Central memory CD8-positive, alpha-beta T cell (primary cell): Measurements from ENCODE around the gene MYADML2.
A peak's percentile ranks its signal among the peaks of the same experiment; 100 is the strongest.

ENCODE experiments used
- ATAC-seq: fragments of 150-1000 bp; cut with Tn5 transposase; replicated peaks from 2 replicates; pipeline ENCODE4 v1.10.0; 2022; ENCODE audit warnings: mild to moderate bottlenecking, moderate FRiP score, moderate number of reproducible peaks; ENCODE audit not compliant: poor library complexity, severe bottlenecking; ENCODE audit errors: extremely low read depth
- DNase-seq, 2 donors: peaks; one replicate each; pipeline ENCODE4 v3.0.0; 2021; ENCODE audit warnings: low spot score in 2 of 2
- H3K27ac Mint-ChIP-seq: one replicate; pipeline ENCODE4 v1.8.0; 2022; ENCODE audit warnings: low read depth, mild to moderate bottlenecking, moderate library complexity, mixed read lengths
- H3K27me3 Mint-ChIP-seq: one replicate; pipeline ENCODE4 v1.8.0; 2022; ENCODE audit warnings: mixed read lengths
- H3K36me3 Mint-ChIP-seq: one replicate; pipeline ENCODE4 v1.8.0; 2022; ENCODE audit warnings: mild to moderate bottlenecking, moderate library complexity, mixed read lengths; ENCODE audit not compliant: insufficient read depth
- H3K4me1 Mint-ChIP-seq: one replicate; pipeline ENCODE4 v1.8.0; 2022; ENCODE audit warnings: mixed read lengths
- H3K4me3 Mint-ChIP-seq: one replicate; pipeline ENCODE4 v1.8.0; 2022; ENCODE audit warnings: mild to moderate bottlenecking, moderate library complexity, mixed read lengths
- H3K9me3 Mint-ChIP-seq: one replicate; pipeline ENCODE4 v1.8.0; 2022; ENCODE audit warnings: mixed read lengths

MYADML2 gene, protein sequence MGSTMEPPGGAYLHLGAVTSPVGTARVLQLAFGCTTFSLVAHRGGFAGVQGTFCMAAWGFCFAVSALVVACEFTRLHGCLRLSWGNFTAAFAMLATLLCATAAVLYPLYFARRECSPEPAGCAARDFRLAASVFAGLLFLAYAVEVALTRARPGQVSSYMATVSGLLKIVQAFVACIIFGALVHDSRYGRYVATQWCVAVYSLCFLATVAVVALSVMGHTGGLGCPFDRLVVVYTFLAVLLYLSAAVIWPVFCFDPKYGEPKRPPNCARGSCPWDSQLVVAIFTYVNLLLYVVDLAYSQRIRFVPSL

DNA sequence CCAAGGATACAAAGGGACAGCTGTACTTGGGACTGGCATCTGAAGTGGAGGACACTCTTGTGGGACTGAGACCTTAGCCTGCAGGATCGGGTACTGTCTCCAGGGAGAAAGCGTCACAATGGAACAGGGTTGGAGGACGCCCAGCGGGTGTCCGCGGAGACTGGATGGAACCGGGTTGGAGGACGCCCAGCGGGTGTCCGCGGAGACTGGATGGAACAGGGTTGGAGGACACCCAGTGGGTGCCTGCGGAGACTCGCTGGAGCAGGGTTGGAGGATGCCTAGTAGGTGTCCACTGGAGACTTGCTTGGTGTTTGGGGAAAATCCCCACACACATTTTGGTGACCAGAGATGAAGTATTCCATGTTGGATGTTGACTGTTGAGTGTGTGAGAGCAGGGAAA is at the start of gene MYADML2:
Gene MYADML2, minus strand, starts transcription at position 45 of the 400 bp plus-strand sequence. CDS start 5,492 bp downstream, outside the sequence.
- no peak within 1 kb of the TSS for H3K4me3 Mint-ChIP-seq
- H3K27ac Mint-ChIP-seq = no peak within 1 kb of the TSS
- H3K27me3 Mint-ChIP-seq = peaks cover 15% of the 10 kb centered on the region
- peaks cover 1% of the 10 kb centered on the region for H3K36me3 Mint-ChIP-seq
- ATAC-seq (no peak), DNase-seq (no peak)
- no peaks in the 10 kb centered on the region for H3K4me1 Mint-ChIP-seq
- no peaks in the 10 kb centered on the region for H3K9me3 Mint-ChIP-seq

DNA sequence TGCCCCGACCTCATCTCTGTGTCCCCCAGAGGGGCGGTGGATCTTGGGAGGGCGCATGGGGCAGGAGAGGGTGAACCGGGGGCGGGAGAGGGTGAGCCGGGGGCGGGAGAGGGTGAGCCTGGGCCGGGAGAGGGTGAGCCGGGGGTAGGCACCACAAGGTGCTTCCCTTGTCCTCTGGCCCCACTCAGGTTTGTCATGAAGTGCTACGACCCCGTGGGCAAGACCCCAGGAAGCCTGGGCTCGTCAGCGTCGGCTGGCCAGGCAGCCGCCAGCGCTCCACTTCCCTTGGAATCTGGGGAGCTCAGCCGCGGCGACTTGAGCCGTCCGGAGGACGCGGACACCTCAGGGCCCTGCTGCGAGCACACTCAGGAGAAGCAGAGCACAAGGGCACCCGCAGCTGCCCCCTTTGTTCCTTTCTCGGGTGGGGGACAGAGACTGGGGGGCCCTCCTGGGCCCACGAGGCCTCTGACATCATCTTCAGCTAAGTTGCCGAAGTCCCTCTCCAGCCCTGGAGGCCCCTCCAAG is 49.3 kb upstream of the MYADML2 start:
- no peak overlapping the region for H3K27ac Mint-ChIP-seq
- DNase-seq (no peak), ATAC-seq (no peak)
- H3K27me3 Mint-ChIP-seq = no peaks in the 10 kb centered on the region
- H3K4me1 Mint-ChIP-seq = no peaks in the 10 kb centered on the region
- H3K4me3 Mint-ChIP-seq = no peak overlapping the region
- H3K36me3 Mint-ChIP-seq = peaks cover 6% of the 10 kb centered on the region
- H3K9me3 Mint-ChIP-seq = no peaks in the 10 kb centered on the region

DNA sequence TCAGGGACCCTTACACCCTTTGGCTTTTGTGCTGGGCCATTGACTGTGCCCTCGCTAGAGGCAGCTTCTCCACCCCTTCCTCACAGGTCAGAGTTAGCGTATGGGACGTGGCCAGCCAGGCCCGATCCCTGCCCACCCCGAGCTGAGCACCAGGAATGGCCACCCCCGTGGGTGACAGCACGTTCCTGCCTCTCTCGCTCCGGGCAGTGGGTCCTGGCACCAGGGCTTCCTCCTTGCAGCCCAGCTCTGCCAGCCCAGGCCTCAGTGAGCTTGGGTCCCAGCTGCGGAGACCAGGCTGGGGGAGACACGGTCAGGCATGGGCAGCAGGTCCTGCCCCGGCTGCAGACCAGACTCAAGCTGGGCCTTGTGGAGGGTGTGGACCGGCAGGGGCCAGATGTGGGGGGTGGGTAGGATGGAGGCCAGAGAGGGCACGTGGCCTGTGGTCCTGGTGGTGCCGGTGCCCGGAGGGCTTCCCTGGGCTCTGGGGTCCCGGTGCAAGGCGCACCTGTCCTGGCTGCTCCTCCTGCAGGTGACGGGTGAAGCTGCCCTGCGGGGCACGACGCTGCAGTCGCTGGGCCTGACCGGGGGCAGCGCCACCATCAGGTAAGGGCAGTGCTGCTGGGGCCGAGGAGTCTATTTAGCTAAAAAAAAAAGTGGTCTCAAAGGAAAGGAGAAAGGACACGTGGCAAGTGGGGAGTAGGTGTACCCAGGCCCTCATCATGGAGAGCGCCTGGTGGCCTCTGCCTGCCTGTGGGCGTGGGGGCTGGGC is 48.6 kb upstream of the MYADML2 start:
- H3K4me1 Mint-ChIP-seq = peaks cover 3% of the 10 kb centered on the region
- no peak overlapping the region for H3K4me3 Mint-ChIP-seq
- no peaks in the 10 kb centered on the region for H3K27me3 Mint-ChIP-seq
- DNase-seq (no peak), ATAC-seq (no peak)
- H3K36me3 Mint-ChIP-seq = peaks cover 6% of the 10 kb centered on the region
- no peaks in the 10 kb centered on the region for H3K9me3 Mint-ChIP-seq
- H3K27ac Mint-ChIP-seq = no peak overlapping the region

DNA sequence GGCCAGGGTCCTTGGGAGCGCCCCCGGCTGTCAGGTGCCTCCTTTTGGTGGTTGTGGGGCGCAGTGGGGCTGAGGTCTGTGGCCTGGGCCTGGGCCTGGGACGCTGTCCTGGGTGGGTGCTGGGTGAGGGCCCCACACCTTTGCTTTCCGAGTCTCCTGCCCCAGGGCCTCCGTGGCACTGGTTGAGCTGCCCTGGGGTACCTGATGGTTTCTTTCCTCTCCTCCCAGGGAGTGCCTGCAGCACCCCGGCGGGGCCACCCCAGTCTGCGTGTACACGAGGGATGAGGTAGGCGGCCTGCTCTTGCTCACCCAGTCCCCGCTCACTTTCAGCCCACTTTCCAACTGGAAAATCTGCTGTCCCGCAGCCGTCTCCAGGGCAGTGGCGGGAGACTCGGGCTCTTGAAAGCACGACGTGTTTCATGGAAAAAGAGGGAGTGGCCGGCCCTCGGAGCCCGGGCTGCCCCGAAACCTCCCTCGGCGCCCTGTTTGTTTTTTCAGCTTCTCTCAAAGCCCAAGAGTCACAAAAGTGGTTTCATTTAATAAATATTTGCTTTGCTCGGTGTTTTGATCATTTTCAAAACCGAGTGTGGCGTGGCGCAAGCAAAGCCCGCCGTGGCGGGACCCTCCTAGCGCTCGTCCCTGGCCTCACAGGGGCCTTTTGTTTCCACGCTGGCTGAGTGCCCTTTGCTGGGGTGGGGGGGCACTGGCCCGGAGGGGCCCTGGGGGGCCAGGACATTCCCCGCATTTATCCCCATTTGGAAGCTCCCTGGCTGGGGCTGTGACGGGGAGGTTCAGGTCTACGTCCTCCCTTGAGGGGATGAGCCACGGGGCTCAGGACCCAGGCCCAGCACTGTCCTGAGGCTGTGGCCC is 47.8 kb upstream of the MYADML2 start:
- no peak overlapping the region for H3K4me3 Mint-ChIP-seq
- H3K27me3 Mint-ChIP-seq = no peaks in the 10 kb centered on the region
- peaks cover 8% of the 10 kb centered on the region for H3K36me3 Mint-ChIP-seq
- H3K4me1 Mint-ChIP-seq = peaks cover 6% of the 10 kb centered on the region
- no peak overlapping the region for H3K27ac Mint-ChIP-seq
- no peaks in the 10 kb centered on the region for H3K9me3 Mint-ChIP-seq
- ATAC-seq (no peak), DNase-seq (no peak)

DNA sequence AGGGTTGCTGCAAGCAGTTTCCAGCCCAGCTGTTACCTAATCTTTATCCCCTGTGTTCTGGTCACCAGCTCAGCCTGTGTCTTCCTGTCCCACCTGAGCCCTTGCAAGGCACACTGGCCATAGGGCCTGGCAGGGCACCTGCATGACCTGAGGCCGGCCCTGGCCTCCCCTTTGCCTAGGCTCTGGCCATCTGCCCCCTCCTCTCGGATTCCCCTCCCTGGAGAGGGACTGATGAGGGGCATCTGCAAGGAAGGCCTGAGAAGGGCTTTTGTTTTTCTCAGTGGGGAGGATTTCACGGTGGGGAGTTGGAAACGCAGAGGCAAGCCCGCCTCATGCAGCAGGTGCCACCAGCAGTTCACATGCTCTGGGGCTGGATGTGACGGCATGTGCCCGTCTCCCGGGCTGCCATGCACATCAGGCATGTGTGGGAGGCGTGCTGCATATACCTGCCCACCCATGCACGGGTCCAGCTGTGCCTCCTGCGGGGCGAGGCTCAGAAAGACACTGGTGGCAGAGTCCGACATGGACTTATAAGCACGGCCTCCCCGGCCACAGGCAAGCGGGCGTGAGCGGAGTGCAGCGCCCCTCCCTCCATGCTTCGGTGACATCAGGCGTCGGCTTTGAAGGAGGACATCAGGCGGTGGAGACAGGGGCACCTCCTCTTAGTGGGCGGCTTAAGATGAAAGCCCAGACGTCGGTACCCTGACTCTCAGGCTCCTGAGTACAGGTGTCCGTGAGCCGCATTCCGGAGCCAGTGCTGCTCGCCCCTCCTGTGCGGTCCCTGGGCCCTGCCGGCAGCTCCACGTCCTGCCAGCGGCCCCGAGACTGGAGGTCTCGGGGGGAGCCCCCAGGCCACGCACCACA is 46.9 kb upstream of the MYADML2 start:
- no peak overlapping the region for H3K4me3 Mint-ChIP-seq
- no peak for ATAC-seq
- H3K27me3 Mint-ChIP-seq = no peaks in the 10 kb centered on the region
- H3K4me1 Mint-ChIP-seq = peaks cover 6% of the 10 kb centered on the region
- H3K9me3 Mint-ChIP-seq = no peaks in the 10 kb centered on the region
- H3K36me3 Mint-ChIP-seq = peaks cover 9% of the 10 kb centered on the region
- no peak overlapping the region for H3K27ac Mint-ChIP-seq
- DNase-seq = no peak

DNA sequence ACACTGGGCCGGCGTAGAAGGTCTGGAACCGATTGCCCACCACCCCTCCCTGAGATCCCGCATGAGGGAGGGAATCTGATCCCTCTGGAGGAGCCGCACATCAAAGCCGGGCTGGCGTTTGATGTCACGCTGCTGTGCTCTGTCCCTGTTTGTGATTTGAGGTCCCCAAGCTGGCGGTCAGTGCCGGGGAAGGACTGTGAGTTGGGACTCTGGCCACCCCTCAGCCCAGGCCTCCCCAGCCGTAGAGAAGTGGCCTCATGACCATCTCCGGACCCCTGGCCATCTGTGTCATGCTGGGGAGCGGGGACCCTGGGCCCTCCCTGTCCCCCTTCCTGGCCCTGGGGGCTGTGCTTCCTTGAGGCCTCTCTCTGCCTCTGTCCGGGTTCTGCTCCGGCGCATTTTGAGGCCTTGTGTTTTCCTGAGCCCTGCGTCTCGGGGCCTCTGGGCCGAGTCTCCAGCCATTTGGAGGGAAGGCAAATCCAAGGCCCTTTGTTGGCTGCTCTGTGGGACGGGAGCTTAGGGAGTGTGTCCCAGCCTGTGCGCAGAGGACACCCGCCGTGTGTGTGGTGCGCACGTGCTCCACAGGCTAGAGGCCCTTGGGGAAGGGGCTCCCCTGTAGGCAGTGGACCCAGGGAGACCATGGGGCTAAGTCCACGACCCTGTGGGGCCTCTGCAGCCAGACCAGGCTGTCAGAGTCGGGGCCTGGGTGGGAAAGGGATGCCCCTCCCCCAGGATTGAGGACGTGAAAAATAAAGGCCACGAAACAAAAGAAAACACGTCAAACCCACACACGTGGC is 45.5 kb upstream of the MYADML2 start:
- H3K4me1 Mint-ChIP-seq = peaks cover 6% of the 10 kb centered on the region
- no peaks in the 10 kb centered on the region for H3K9me3 Mint-ChIP-seq
- no peak overlapping the region for H3K4me3 Mint-ChIP-seq
- H3K36me3 Mint-ChIP-seq = peaks cover 9% of the 10 kb centered on the region
- no peaks in the 10 kb centered on the region for H3K27me3 Mint-ChIP-seq
- no peak overlapping the region for H3K27ac Mint-ChIP-seq
- ATAC-seq (no peak), DNase-seq (no peak)

DNA sequence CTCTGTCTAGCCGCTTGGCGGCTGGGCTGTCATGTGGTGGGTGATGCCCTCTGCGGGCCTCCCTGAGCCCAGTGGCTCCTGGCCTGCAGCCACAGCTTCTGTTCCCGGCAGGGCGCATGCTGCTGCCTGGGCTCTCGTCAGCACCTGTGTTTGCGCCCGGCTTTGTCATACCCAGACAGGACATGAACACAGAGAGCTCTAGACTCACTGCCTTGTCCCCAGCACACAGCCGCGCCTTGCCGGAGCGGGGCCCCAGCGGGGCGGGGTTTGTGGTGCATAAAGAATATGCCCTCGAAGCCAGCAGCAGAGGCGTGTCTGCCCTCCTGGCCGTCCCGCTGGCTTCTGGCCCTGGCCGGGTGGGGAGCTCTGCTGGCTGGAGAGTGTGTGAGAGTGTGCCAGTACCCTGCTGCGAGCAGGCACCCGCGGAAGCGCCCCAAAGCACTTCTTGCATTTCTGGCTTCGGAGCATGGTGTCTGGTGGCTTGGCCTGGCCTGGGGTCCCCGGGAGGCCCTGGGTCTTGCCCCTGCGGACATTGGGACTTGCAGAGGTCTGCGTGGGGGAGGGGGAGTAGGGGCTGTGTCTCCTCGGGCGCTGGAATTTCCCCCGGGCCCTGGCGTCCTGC is 44.8 kb upstream of the MYADML2 start:
- Mint-ChIP-seq H3K9me3 (no peaks in the 10 kb centered on the region), H3K36me3 (peaks cover 9% of the 10 kb centered on the region), H3K27ac (no peak overlapping the region), H3K27me3 (no peaks in the 10 kb centered on the region), H3K4me3 (no peak overlapping the region), H3K4me1 (peaks cover 8% of the 10 kb centered on the region)
- DNase-seq (no peak), ATAC-seq (no peak)

DNA sequence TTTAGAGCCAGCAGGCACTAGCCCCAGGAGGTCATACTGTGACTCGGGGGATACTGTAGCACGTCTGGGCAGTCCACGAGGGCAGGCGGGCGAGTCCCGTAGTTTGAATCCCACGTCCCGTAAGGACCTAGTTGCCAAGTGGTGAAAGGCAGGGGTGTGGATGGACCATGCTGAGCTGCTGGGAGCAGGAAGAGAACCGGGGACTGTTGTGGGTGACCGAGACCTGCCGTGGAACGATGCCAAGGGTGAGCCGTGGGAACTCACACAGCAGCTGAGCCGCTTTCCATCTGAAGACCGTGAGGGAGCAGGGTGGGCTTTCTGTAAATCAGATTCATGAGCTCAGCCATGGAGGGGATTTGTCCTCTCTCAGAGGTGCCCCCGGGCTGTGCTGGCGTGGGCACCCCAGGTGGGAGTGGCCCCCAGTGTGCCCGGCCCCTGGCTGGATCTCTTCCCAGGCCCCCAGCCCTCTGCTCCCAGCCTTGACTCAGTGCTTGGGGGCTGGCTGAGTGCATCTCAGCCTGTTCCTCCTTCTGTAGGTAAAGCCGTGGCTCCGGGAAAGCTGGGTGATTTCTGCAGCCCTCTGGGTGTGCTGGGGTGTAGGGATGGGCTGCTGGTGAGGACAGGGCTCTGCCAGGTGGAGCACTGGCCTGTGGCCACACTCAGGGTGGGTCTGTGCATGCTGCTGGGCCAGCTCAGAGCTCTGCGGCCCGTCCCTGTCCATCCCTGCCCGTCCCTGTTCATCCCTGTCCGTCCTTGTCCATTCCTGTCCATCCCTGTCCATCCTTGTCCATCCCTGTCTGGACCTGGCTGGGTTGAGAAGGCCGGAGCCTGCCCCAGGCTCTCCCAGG is 44.0 kb upstream of the MYADML2 start:
- Mint-ChIP-seq H3K4me1 (peaks cover 13% of the 10 kb centered on the region), H3K27ac (no peak overlapping the region), H3K9me3 (no peaks in the 10 kb centered on the region), H3K27me3 (no peaks in the 10 kb centered on the region), H3K4me3 (no peak overlapping the region), H3K36me3 (peaks cover 9% of the 10 kb centered on the region)
- ATAC-seq = no peak
- DNase-seq = no peak

DNA sequence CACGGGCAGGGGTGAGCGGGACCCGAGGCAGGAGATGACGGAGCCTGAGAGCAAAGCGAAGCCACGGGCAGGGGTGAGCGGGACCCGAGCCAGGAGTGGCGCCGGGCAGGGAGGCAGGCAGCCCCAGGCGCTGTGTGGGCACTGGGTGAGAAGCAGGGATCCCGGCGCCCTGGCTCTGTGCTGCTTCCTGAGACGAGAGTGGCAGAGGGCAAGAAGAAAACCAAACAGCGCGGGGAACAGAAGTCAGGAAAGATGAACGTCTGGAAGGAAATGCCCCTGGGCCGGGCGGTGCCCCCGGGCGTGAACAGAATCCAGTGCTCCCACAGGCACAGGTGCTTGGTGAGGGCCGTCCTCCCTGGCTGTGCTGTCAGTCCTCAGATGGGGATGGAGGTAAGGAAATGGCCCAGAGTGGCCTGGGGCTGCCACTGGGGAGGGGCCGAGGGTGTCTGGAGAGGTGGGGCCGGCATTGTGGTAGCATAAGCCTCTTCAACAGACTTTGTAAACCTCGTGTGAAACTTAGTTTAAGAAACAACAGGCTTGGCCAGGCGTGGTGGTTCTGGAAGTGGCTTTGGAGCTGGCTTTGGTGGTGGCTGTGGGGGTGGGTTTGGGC is 40.2 kb upstream of the MYADML2 start:
- DNase-seq (no peak), ATAC-seq (no peak)
- Mint-ChIP-seq H3K27me3 (no peaks in the 10 kb centered on the region), H3K4me3 (no peak overlapping the region), H3K36me3 (peaks cover 11% of the 10 kb centered on the region), H3K9me3 (no peaks in the 10 kb centered on the region), H3K4me1 (peaks cover 25% of the 10 kb centered on the region), H3K27ac (peak overlapping the region; percentile 22)

DNA sequence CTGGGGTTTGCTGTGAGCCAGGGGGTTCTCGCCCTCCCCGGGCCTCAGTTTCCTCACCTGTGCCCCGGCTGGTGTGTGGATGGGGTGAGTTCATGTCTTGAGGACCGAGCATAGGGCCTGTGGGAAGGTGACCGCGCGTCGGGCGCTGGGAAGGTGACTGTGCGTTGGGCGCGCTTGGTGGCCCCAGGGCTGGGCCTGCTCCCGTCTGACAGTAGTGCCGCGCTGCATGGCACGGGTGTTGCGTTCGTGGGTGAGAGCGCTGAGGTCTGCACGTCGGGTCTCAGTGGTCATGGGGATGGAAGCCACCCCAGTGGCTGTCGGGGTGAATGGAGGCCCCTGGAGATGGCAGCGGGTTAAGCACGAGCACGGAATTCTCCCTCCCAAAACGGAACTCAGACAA is 39.6 kb upstream of the MYADML2 start:
- Mint-ChIP-seq H3K36me3 (peaks cover 11% of the 10 kb centered on the region), H3K9me3 (no peaks in the 10 kb centered on the region), H3K4me1 (peaks cover 25% of the 10 kb centered on the region), H3K4me3 (no peak overlapping the region), H3K27ac (peak overlapping the region; percentile 22), H3K27me3 (no peaks in the 10 kb centered on the region)
- no peak for DNase-seq
- ATAC-seq = no peak
